Tibial nerve (tissue), 4 donors: ENCODE data around the gene AVL9. TPM values are rescaled to one million over a fixed set of nuclear protein-coding genes. Genes with fewer than 3 reads are reported as not detected.

Experiments used
- DNase-seq, 2 donors: peaks; one replicate each; pipeline ENCODE4 v3.0.0-alpha.2; 2019; ENCODE audit warnings: low spot score in 2 of 2
- H3K27ac ChIP-seq, 4 donors: fragments of 200-600 bp; sonication (generic) in 3 of 4; one replicate each; pipeline ENCODE4 v1.5.1; 2017 to 2019; ENCODE audit warnings: mild to moderate bottlenecking in 1 of 4
- H3K27me3 ChIP-seq, 2 donors: fragments of 200-600 bp; sonication (generic) in 1 of 2; one replicate each; pipeline versions ENCODE4 v1.5.1 to v1.6.0; 2017 to 2019
- H3K36me3 ChIP-seq, 3 donors: fragments of 200-600 bp; sonication (generic); one replicate each; pipeline ENCODE4 v1.5.1; 2018 to 2019
- H3K4me1 ChIP-seq, 4 donors: fragments of 200-600 bp; sonication (generic) in 3 of 4; one replicate each; pipeline ENCODE4 v1.5.1; 2017 to 2019
- H3K4me3 ChIP-seq, 4 donors: fragments of 200-600 bp; sonication (generic) in 3 of 4; one replicate each; pipeline ENCODE4 v1.5.1; 2017 to 2019; ENCODE audit warnings: mild to moderate bottlenecking in 1 of 4, moderate library complexity in 1 of 4
- H3K9me3 ChIP-seq, 4 donors: fragments of 200-600 bp; sonication (generic) in 3 of 4; one replicate each; pipeline ENCODE4 v1.5.1; 2017 to 2019
- EP300 ChIP-seq, 2 donors: sonication (generic); formaldehyde crosslinking; IDR thresholded peaks; one replicate each; pipeline ENCODE4 v1.6.1; 2017; ENCODE audit warnings: antibody characterized with exemption in 2 of 2, mild to moderate bottlenecking in 1 of 2
- POLR2A ChIP-seq, 2 donors: fragments of 450-650 bp; IDR thresholded peaks; one replicate each; pipeline ENCODE4 v1.6.1; 2017; ENCODE audit warnings: antibody characterized with exemption in 2 of 2, mild to moderate bottlenecking in 2 of 2, moderate library complexity in 2 of 2
- WGBS, 2 donors: methylation state at CpG; one replicate each; pipeline ENCODE4 v1.1.5; 2018; 5-methylcytosine and 5-hydroxymethylcytosine counted together
- total RNA-seq, 4 donors: library from RNA; depleted of rRNA; stranded (reverse); fragments of >200 nt; gene quantifications; one replicate each; pipeline ENCODE4 v1.1.0, GENCODE V29; 2016
- TF ChIP-seq, protein P1 (sequence below), 5 experiments: fragments of 200-600 bp in 3 of 5; fragments of 450-650 bp in 2 of 5; sonication (generic) in 3 of 5; IDR thresholded peaks; one replicate each; pipeline ENCODE4 v1.5.1; 2016 to 2019; ENCODE audit warnings: antibody characterized with exemption in 5 of 5, mild to moderate bottlenecking in 3 of 5, moderate library complexity in 2 of 5

AVL9 gene
- total RNA-seq, 4 donors from 2014 or later, result 19.4 to 36.1 (median 31.5) TPM

DNA sequence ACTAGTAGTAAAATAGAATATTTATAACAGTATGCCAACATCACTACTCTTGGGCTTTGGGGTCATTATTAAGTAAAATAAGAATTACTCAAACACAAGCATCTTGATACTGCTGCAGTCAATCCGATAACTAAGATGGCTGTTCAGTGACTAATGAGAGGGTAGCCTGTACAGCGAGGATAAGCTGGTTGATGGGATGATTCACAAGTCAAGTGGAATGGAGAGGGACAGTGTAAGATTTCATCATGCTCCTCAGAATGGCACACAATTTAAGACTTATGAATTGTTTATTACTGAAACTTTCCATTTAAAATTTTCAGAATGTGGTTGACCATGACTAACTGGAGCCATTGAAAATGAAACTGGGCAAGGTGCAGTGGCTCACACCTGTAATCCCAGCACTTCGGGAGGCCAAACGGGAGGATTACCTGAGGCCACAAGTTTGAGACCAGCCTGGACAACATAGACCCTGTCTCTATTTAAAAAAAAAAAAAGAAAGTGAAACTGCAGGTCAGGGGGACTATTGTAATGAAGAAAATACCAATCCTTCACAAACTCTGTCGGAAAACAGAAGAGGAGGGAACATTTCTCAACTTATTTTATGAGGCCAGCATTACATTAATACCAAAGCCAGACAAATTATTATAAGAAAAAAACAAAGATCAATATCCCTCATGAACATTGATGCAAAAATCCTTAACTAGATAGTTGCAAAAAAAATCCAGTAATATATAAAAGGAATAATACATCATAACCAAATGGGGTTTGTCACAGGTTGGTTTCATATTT, 11.2 kb downstream of the AVL9 start:
- no peak for TF ChIP-seq POLR2A (IDR thresholded peaks at IDR 0.05)
- TF ChIP-seq, protein P1, sequence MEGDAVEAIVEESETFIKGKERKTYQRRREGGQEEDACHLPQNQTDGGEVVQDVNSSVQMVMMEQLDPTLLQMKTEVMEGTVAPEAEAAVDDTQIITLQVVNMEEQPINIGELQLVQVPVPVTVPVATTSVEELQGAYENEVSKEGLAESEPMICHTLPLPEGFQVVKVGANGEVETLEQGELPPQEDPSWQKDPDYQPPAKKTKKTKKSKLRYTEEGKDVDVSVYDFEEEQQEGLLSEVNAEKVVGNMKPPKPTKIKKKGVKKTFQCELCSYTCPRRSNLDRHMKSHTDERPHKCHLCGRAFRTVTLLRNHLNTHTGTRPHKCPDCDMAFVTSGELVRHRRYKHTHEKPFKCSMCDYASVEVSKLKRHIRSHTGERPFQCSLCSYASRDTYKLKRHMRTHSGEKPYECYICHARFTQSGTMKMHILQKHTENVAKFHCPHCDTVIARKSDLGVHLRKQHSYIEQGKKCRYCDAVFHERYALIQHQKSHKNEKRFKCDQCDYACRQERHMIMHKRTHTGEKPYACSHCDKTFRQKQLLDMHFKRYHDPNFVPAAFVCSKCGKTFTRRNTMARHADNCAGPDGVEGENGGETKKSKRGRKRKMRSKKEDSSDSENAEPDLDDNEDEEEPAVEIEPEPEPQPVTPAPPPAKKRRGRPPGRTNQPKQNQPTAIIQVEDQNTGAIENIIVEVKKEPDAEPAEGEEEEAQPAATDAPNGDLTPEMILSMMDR (IDR thresholded peaks at IDR 0.05), result no peak
- TF ChIP-seq EP300 (IDR thresholded peaks at IDR 0.05), result no peak
- WGBS, 2 donors, result 80 to 91% methylated on average over 5 of the region's 5 CpGs
- H3K9me3 ChIP-seq, result no peaks in the 10 kb centered on the region
- no peak overlapping the region for H3K4me3 ChIP-seq
- H3K4me1 ChIP-seq, result peaks cover 0 to 56% (median 10%) of the 10 kb centered on the region in 4 donors
- H3K27me3 ChIP-seq, result no peaks in the 10 kb centered on the region
- DNase-seq, result no peak
- H3K36me3 ChIP-seq, result no peaks in the 10 kb centered on the region
- peak overlapping the region in 1 of 4 donors; percentile 47 for H3K27ac ChIP-seq

DNA sequence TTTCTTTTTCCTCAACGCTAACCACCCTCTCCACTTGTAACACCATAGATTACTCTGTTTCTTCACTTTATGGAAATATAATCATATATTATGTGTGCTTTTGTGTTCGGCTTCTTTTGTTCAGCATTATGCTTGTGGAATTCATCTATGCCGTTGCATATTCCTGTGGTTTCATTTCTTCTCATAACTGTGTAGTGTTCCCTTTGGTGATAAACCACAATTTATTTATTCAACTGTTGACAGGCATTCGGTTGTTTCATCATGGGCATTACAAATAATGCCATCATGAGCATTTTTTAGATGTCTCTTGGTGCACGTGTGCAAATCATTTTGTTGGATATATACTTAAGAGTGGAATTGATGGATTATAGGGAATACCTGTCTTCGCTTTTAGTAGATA, 12.1 kb downstream of the AVL9 start:
- no peak for DNase-seq
- peaks cover 0 to 56% (median 3%) of the 10 kb centered on the region in 4 donors for H3K4me1 ChIP-seq
- H3K4me3 ChIP-seq, result no peak overlapping the region
- TF ChIP-seq EP300 (IDR thresholded peaks at IDR 0.05) (no peak), POLR2A (IDR thresholded peaks at IDR 0.05) (no peak)
- TF ChIP-seq, protein P1 (IDR thresholded peaks at IDR 0.05), result no peak
- H3K27ac ChIP-seq, result no peak overlapping the region
- H3K9me3 ChIP-seq, result no peaks in the 10 kb centered on the region
- no peaks in the 10 kb centered on the region for H3K36me3 ChIP-seq
- WGBS, 2 donors, result 86 to 90% methylated on average over 6 of the region's 6 CpGs
- no peaks in the 10 kb centered on the region for H3K27me3 ChIP-seq

DNA sequence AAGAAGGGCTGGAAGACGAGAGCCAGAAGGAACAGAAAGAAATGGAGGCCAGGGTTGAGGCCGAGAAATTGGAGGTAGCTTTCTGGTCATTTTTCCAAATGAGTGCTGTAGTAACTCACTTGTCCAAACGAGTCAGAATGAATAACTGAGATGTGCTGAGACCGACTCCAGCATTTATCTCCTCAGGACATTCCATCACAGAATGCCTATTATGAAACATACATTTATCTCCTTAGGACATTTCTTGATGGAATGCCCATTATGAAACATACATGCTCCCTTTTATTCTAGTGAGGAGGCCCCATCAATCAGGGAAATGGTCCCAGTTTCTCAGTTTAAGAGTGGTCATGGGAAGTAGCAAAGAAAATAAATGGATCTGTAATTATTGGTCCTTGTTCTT, 16.5 kb downstream of the AVL9 start:
- TF ChIP-seq, protein P1 (IDR thresholded peaks at IDR 0.05), result no peak
- no peak for TF ChIP-seq POLR2A (IDR thresholded peaks at IDR 0.05)
- TF ChIP-seq EP300 (IDR thresholded peaks at IDR 0.05), result no peak
- no peak overlapping the region for H3K27ac ChIP-seq
- no peak for DNase-seq
- peaks cover 0 to 48% (median 8%) of the 10 kb centered on the region in 4 donors for H3K4me1 ChIP-seq
- no peak overlapping the region for H3K4me3 ChIP-seq
- peaks cover 0 to 4% (median 0%) of the 10 kb centered on the region in 3 donors for H3K36me3 ChIP-seq
- no peaks in the 10 kb centered on the region for H3K27me3 ChIP-seq
- WGBS, 2 donors, result 89 to 90% methylated on average over 4 of the region's 4 CpGs
- no peaks in the 10 kb centered on the region for H3K9me3 ChIP-seq

DNA sequence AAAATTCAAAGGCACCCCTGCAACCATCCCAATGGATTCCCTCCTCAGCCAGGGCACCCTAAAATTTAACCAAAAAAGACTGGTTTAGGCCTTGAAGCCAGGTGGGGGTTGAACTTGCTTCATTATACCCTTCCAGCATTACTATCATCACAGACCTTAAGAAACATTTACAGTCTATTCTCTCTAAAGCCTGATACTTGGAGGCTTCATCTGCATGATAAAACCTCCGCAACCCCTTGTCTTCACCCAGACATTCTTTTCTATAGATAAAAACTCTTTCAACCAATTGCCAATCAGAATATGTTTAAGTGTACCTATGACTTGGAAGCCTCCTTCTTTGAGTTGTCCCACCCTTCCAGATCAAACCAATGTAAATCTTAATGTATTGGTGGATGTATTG, 17.9 kb downstream of the AVL9 start:
- 87 to 100% methylated on average over 1 of the region's 1 CpG for WGBS, 2 donors
- H3K9me3 ChIP-seq, result no peaks in the 10 kb centered on the region
- DNase-seq, result no peak
- no peak overlapping the region for H3K4me3 ChIP-seq
- peaks cover 0 to 8% (median 0%) of the 10 kb centered on the region in 3 donors for H3K36me3 ChIP-seq
- no peak overlapping the region for H3K27ac ChIP-seq
- H3K4me1 ChIP-seq, result peaks cover 0 to 37% (median 8%) of the 10 kb centered on the region in 4 donors
- TF ChIP-seq POLR2A (IDR thresholded peaks at IDR 0.05), result no peak
- TF ChIP-seq EP300 (IDR thresholded peaks at IDR 0.05), result no peak
- TF ChIP-seq, protein P1 (IDR thresholded peaks at IDR 0.05), result no peak
- no peaks in the 10 kb centered on the region for H3K27me3 ChIP-seq

DNA sequence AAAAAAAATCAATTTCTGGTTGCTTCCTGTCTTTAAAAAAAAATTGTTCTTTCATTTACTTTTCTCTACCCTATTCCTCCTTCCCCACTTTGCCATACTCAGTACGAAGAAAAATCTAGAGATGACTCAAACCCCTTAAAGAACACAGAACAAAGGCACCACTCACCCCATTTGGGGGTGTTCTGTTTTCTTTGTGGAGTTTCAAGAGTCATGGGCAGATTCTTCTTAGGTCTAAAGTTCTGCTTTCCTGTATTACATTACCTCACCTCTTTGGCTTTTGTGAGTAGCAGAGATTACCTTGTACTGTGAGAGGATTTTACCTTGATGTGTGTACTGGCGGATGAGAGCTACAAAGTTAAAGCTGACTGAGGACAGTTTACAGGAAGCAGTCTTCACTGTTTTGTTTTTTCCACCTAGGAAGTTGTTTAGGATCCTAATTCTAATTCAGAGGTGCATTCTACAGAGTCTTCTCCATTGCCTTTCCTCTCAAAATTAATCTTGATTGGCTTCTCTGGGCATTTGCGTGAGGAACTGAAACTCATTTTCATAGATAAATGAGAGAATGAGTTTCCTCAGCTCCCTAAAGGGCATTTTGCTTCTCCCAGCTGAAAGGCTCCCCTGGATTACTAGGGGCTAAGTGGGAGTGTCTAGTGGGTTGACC, 20.7 kb downstream of the AVL9 start:
- Histone ChIP-seq H3K4me3 (no peak overlapping the region), H3K9me3 (peaks cover 0 to 10% (median 0%) of the 10 kb centered on the region in 4 donors), H3K36me3 (peaks cover 0 to 8% (median 0%) of the 10 kb centered on the region in 3 donors), H3K4me1 (peaks cover 0 to 29% (median 8%) of the 10 kb centered on the region in 4 donors), H3K27ac (no peak overlapping the region), H3K27me3 (no peaks in the 10 kb centered on the region)
- 78 to 81% methylated on average over 3 of the region's 3 CpGs for WGBS, 2 donors
- TF ChIP-seq, protein P1 (IDR thresholded peaks at IDR 0.05), result no peak
- TF ChIP-seq EP300 (IDR thresholded peaks at IDR 0.05), result no peak
- no peak for TF ChIP-seq POLR2A (IDR thresholded peaks at IDR 0.05)
- DNase-seq, result no peak
